ENCODE results near the gene LMO7.

The LMO7 gene
- total RNA-seq, result 8.3 to 26.6 (median 16.8) reads per million in 4 experiments

GRCh38 chr13:75635828-75636435 is at the start of gene LMO7:
LMO7 (plus strand) TSS chr13:75636330; CDS start chr13:75636658, 328 bp downstream.
- DNase-seq, result peak; percentile 34

GRCh38 chr13:75587679-75588078 is 48.5 kb upstream of the LMO7 start:
- no peak for DNase-seq

- DNase-seq, result no peak
These were observed 39.4 kb upstream of the LMO7 start for GRCh38 chr13:75596657-75597182.

GRCh38 chr13:75600371-75600770 is 35.8 kb upstream of the LMO7 start:
- DNase-seq, result no peak

- DNase-seq, result no peak
These were observed 33.1 kb upstream of the LMO7 start for GRCh38 chr13:75603038-75603437.

- DNase-seq, result no peak
These were observed 28.7 kb upstream of the LMO7 start for GRCh38 chr13:75607447-75607846.

GRCh38 chr13:75610466-75610865 is 25.7 kb upstream of the LMO7 start:
- DNase-seq, result no peak

- DNase-seq, result no peak
These were observed 23.8 kb upstream of the LMO7 start for GRCh38 chr13:75612354-75612753.

- DNase-seq, result no peak
These were observed 18.9 kb upstream of the LMO7 start for GRCh38 chr13:75617230-75617629.

- no peak for DNase-seq
These were observed 17.8 kb upstream of the LMO7 start for GRCh38 chr13:75618308-75618707.

GRCh38 chr13:75620020-75620419 is 16.1 kb upstream of the LMO7 start:
- DNase-seq, result no peak

- no peak for DNase-seq
These were observed 15.0 kb upstream of the LMO7 start for GRCh38 chr13:75621147-75621546.

- no peak for DNase-seq
These were observed 7.3 kb upstream of the LMO7 start for GRCh38 chr13:75628801-75629200.

- no peak for DNase-seq
These were observed 2.8 kb upstream of the LMO7 start for GRCh38 chr13:75633285-75633684.

GRCh38 chr13:75635101-75635827 is 866 bp upstream of the LMO7 start:
- no peak for DNase-seq

- DNase-seq, result peak; percentile 28
These were observed 478 bp downstream of the LMO7 start for GRCh38 chr13:75636436-75637180.

GRCh38 chr13:75637181-75637750 is 1.1 kb downstream of the LMO7 start:
- no peak for DNase-seq

- DNase-seq, result no peak
These were observed 3.3 kb downstream of the LMO7 start for GRCh38 chr13:75639454-75639853.

- DNase-seq, result no peak
These were observed 4.9 kb downstream of the LMO7 start for GRCh38 chr13:75641026-75641425.

GRCh38 chr13:75643182-75643581 is 7.1 kb downstream of the LMO7 start:
- no peak for DNase-seq

- DNase-seq, result no peak
These were observed 7.6 kb downstream of the LMO7 start for GRCh38 chr13:75643693-75644092.

- DNase-seq, result no peak
These were observed 9.0 kb downstream of the LMO7 start for GRCh38 chr13:75645141-75645540.

GRCh38 chr13:75647126-75647784 is 11.1 kb downstream of the LMO7 start:
- no peak for DNase-seq

Data from effector CD8-positive, alpha-beta T cell (primary cell).